Hepatic stellate cell (primary cell): ENCODE results near the gene LGALS9C.
A peak's percentile ranks its signal among the peaks of the same experiment; 100 is the strongest.
"Not testable (repeated sequence)": the region's sequence is repeated elsewhere in the genome, so short reads cannot be mapped to it uniquely, and the experiment has no call there.

Experiments used
- DNase-seq: peaks from one replicate; pipeline ENCODE4 v3.0.0; 2011; ENCODE audit warnings: low spot score

Gene LGALS9C

GRCh38 chr17:18476508-18477308, at the start of gene LGALS9C:
LGALS9C (plus strand) TSS chr17:18476789; CDS start chr17:18476855, 66 bp downstream.
- DNase-seq: peak; percentile 7

- not testable (repeated sequence) for DNase-seq
These were observed 44.4 kb upstream of the LGALS9C start for GRCh38 chr17:18432206-18432605.

GRCh38 chr17:18439465-18439870, 37.1 kb upstream of the LGALS9C start:
- not testable (repeated sequence) for DNase-seq

GRCh38 chr17:18442093-18442492, 34.5 kb upstream of the LGALS9C start:
- DNase-seq: not testable (repeated sequence)

GRCh38 chr17:18442532-18442931, 34.1 kb upstream of the LGALS9C start:
- not testable (repeated sequence) for DNase-seq

GRCh38 chr17:18447476-18448205, 28.9 kb upstream of the LGALS9C start:
- not testable (repeated sequence) for DNase-seq

- DNase-seq: not testable (repeated sequence)
These were observed 28.3 kb upstream of the LGALS9C start for GRCh38 chr17:18448311-18448710.

- not testable (repeated sequence) for DNase-seq
These were observed 26.8 kb upstream of the LGALS9C start for GRCh38 chr17:18449833-18450232.

GRCh38 chr17:18450998-18451397, 25.6 kb upstream of the LGALS9C start:
- not testable (repeated sequence) for DNase-seq

GRCh38 chr17:18451969-18452368, 24.6 kb upstream of the LGALS9C start:
- DNase-seq: not testable (repeated sequence)

GRCh38 chr17:18459035-18459434, 17.6 kb upstream of the LGALS9C start:
- DNase-seq: peak; percentile 17

- not testable (repeated sequence) for DNase-seq
These were observed 12.6 kb upstream of the LGALS9C start for GRCh38 chr17:18463831-18464502.

GRCh38 chr17:18466250-18466983, 10.2 kb upstream of the LGALS9C start:
- DNase-seq: not testable (repeated sequence)

- DNase-seq: not testable (repeated sequence)
These were observed 9.6 kb upstream of the LGALS9C start for GRCh38 chr17:18467001-18467400.

GRCh38 chr17:18468472-18469171, 8.0 kb upstream of the LGALS9C start:
- DNase-seq: not testable (repeated sequence)

GRCh38 chr17:18469837-18470236, 6.8 kb upstream of the LGALS9C start:
- not testable (repeated sequence) for DNase-seq

GRCh38 chr17:18470345-18470930, 6.2 kb upstream of the LGALS9C start:
- DNase-seq: not testable (repeated sequence)

GRCh38 chr17:18473967-18474366, 2.6 kb upstream of the LGALS9C start:
- DNase-seq: not testable (repeated sequence)

GRCh38 chr17:18474754-18475153, 1.8 kb upstream of the LGALS9C start:
- not testable (repeated sequence) for DNase-seq

GRCh38 chr17:18477367-18477766, 778 bp downstream of the LGALS9C start:
- DNase-seq: not testable (repeated sequence)

- not testable (repeated sequence) for DNase-seq
These were observed 1.8 kb downstream of the LGALS9C start for GRCh38 chr17:18478362-18478761.
